Suprapubic skin (tissue), 4 donors: ENCODE measurements around the gene WNT9A. TPM values are rescaled to one million over a fixed set of nuclear protein-coding genes. Genes with fewer than 3 reads are reported as not detected.

Experiments used
- DNase-seq, 2 donors: peaks; one replicate each; pipeline ENCODE4 v3.0.0-alpha.2; 2019; ENCODE audit warnings: low spot score in 2 of 2
- H3K27ac ChIP-seq: fragments of 200-600 bp; sonication (generic); one replicate; pipeline ENCODE4 v1.5.1; 2019
- H3K27me3 ChIP-seq: fragments of 200-600 bp; sonication (generic); one replicate; pipeline ENCODE4 v1.5.1; 2019
- H3K36me3 ChIP-seq: fragments of 200-600 bp; sonication (generic); one replicate; pipeline ENCODE4 v1.5.1; 2019
- H3K4me1 ChIP-seq: fragments of 200-600 bp; sonication (generic); one replicate; pipeline ENCODE4 v1.5.1; 2019
- H3K4me3 ChIP-seq: fragments of 200-600 bp; sonication (generic); one replicate; pipeline ENCODE4 v1.5.1; 2019; ENCODE audit warnings: mild to moderate bottlenecking
- H3K9me3 ChIP-seq: fragments of 200-600 bp; sonication (generic); one replicate; pipeline ENCODE4 v1.5.1; 2019
- CTCF ChIP-seq, 2 donors: fragments of 200-600 bp in 1 of 2; fragments of 450-650 bp in 1 of 2; sonication (generic) in 1 of 2; IDR thresholded peaks; one replicate each; pipeline ENCODE4 v1.5.1; 2016 to 2019; ENCODE audit warnings: antibody characterized with exemption in 2 of 2, mild to moderate bottlenecking in 1 of 2, moderate library complexity in 1 of 2
- EP300 ChIP-seq: sonication (generic); formaldehyde crosslinking; IDR thresholded peaks from one replicate; pipeline ENCODE4 v1.6.1; 2017; ENCODE audit warnings: antibody characterized with exemption
- POLR2A ChIP-seq, 2 donors: fragments of 450-650 bp; IDR thresholded peaks; one replicate each; pipeline ENCODE4 v1.6.1; 2017; ENCODE audit warnings: antibody characterized with exemption in 2 of 2, mild to moderate bottlenecking in 2 of 2, moderate library complexity in 2 of 2
- POLR2AphosphoS5 ChIP-seq, 3 donors: sonication (generic); formaldehyde crosslinking; IDR thresholded peaks; one replicate each; pipeline ENCODE4 v1.6.1; 2017; ENCODE audit warnings: antibody characterized with exemption in 3 of 3
- WGBS: methylation state at CpG from one replicate; pipeline ENCODE4 v1.1.5; 2018; 5-methylcytosine and 5-hydroxymethylcytosine counted together
- total RNA-seq, 4 donors: library from RNA; depleted of rRNA; stranded (reverse); fragments of >200 nt; gene quantifications; one replicate each; pipeline ENCODE4 v1.1.0, GENCODE V29; 2016

WNT9A gene
- total RNA-seq, 4 donors from 2014 or later = 0.85 to 2.6 (median 1.1) TPM

- Histone ChIP-seq H3K9me3 (no peaks in the 10 kb centered on the region), H3K36me3 (no peaks in the 10 kb centered on the region), H3K4me1 (peaks cover 24% of the 10 kb centered on the region), H3K4me3 (no peak overlapping the region), H3K27me3 (peaks cover 8% of the 10 kb centered on the region), H3K27ac (no peak overlapping the region)
- DNase-seq = peak; percentile 65 to 80
- WGBS = 56% methylated on average over 13 of the region's 18 CpGs
- no peak for TF ChIP-seq POLR2A (IDR thresholded peaks at IDR 0.05)
- TF ChIP-seq EP300 = no peak
- TF ChIP-seq CTCF (IDR thresholded peaks at IDR 0.05) = no peak
- TF ChIP-seq POLR2AphosphoS5 (IDR thresholded peaks at IDR 0.05) = no peak
Measured at GRCh38 chr1:227952374-227953021, 4.8 kb upstream of the WNT9A start.

- WGBS = 73% methylated on average over 5 of the region's 9 CpGs
- Histone ChIP-seq H3K27ac (no peak overlapping the region), H3K36me3 (no peaks in the 10 kb centered on the region), H3K27me3 (peaks cover 10% of the 10 kb centered on the region), H3K4me3 (no peak overlapping the region), H3K9me3 (no peaks in the 10 kb centered on the region), H3K4me1 (peaks cover 31% of the 10 kb centered on the region)
- peak; percentile 45 to 50 for DNase-seq
- TF ChIP-seq POLR2AphosphoS5 (IDR thresholded peaks at IDR 0.05) (no peak), POLR2A (IDR thresholded peaks at IDR 0.05) (no peak), EP300 (no peak), CTCF (IDR thresholded peaks at IDR 0.05) (no peak)
Measured at GRCh38 chr1:227951624-227952373, 4.1 kb upstream of the WNT9A start.

GRCh38 chr1:227950735-227951346 is 3.1 kb upstream of the WNT9A start:
- WGBS = 96% methylated on average over 8 of the region's 8 CpGs
- Histone ChIP-seq H3K36me3 (no peaks in the 10 kb centered on the region), H3K4me1 (peaks cover 41% of the 10 kb centered on the region), H3K27ac (no peak overlapping the region), H3K4me3 (no peak overlapping the region), H3K27me3 (peaks cover 9% of the 10 kb centered on the region), H3K9me3 (no peaks in the 10 kb centered on the region)
- DNase-seq = peak; percentile 28 to 64
- no peak for TF ChIP-seq POLR2A (IDR thresholded peaks at IDR 0.05)
- no peak for TF ChIP-seq POLR2AphosphoS5 (IDR thresholded peaks at IDR 0.05)
- TF ChIP-seq CTCF (IDR thresholded peaks at IDR 0.05) = no peak
- TF ChIP-seq EP300 = no peak

- no peak for TF ChIP-seq EP300
- no peak for TF ChIP-seq POLR2A (IDR thresholded peaks at IDR 0.05)
- no peak for TF ChIP-seq POLR2AphosphoS5 (IDR thresholded peaks at IDR 0.05)
- TF ChIP-seq CTCF (IDR thresholded peaks at IDR 0.05) = no peak
- Histone ChIP-seq H3K4me1 (peaks cover 48% of the 10 kb centered on the region), H3K9me3 (no peaks in the 10 kb centered on the region), H3K4me3 (no peak overlapping the region), H3K27me3 (peaks cover 9% of the 10 kb centered on the region), H3K27ac (no peak overlapping the region), H3K36me3 (no peaks in the 10 kb centered on the region)
- peak; percentile 60 to 61 for DNase-seq
- WGBS = 86% methylated on average over 11 of the region's 13 CpGs
Measured at GRCh38 chr1:227949954-227950734, 2.4 kb upstream of the WNT9A start.
